H9 (cell line): ENCODE data around the gene YPEL1. TPM values are rescaled to one million over a fixed set of nuclear protein-coding genes. Genes with fewer than 3 reads are reported as not detected.

Experiments
- DNase-seq: peaks from one replicate; pipeline ENCODE4 v3.0.0-alpha.2; 2017
- H2AFZ ChIP-seq: one replicate; pipeline ENCODE4 v1.6.1; 2013; ENCODE audit warnings: mild to moderate bottlenecking, low read length, control low read depth, moderate library complexity
- H2AK5ac ChIP-seq: 2 replicates; pipeline ENCODE4 v1.6.1; 2013; ENCODE audit warnings: low read length, control low read depth, mixed read lengths; ENCODE audit not compliant: insufficient read length
- H2BK120ac ChIP-seq: one replicate; pipeline ENCODE4 v1.6.1; 2013; ENCODE audit warnings: low read depth, mild to moderate bottlenecking, low read length, control low read depth, inconsistent platforms; ENCODE audit not compliant: poor library complexity, severe bottlenecking
- H2BK12ac ChIP-seq: 2 replicates; pipeline ENCODE4 v1.6.1; 2013; ENCODE audit warnings: low read length, control low read depth, mixed read lengths, low read depth; ENCODE audit not compliant: insufficient read length
- H2BK15ac ChIP-seq: 2 replicates; pipeline ENCODE4 v1.6.1; 2013; ENCODE audit warnings: low read depth, low read length, control low read depth
- H2BK20ac ChIP-seq: one replicate; pipeline ENCODE4 v1.6.1; 2013; ENCODE audit warnings: low read depth, mild to moderate bottlenecking, low read length, control low read depth, inconsistent platforms; ENCODE audit not compliant: poor library complexity, severe bottlenecking
- H2BK5ac ChIP-seq: 2 replicates; pipeline ENCODE4 v1.6.1; 2013; ENCODE audit warnings: low read length, control low read depth, mixed read lengths; ENCODE audit not compliant: insufficient read length
- H3K14ac ChIP-seq: 2 replicates; pipeline ENCODE4 v1.6.1; 2013; ENCODE audit warnings: low read length, control low read depth; ENCODE audit not compliant: insufficient read depth
- H3K18ac ChIP-seq: 2 replicates; pipeline ENCODE4 v1.6.1; 2013; ENCODE audit warnings: low read depth, mild to moderate bottlenecking, mixed read lengths, low read length, control low read depth; ENCODE audit not compliant: insufficient read length
- H3K23ac ChIP-seq: 2 replicates; pipeline ENCODE4 v1.6.1; 2013; ENCODE audit warnings: low read length, control low read depth, mixed read lengths, low read depth; ENCODE audit not compliant: insufficient read length
- H3K23me2 ChIP-seq: 2 replicates; pipeline ENCODE4 v1.6.1; 2013; ENCODE audit warnings: low read depth, mild to moderate bottlenecking, mixed read lengths, low read length, control low read depth; ENCODE audit not compliant: insufficient read length, poor library complexity, severe bottlenecking
- H3K27ac ChIP-seq: 2 replicates; pipeline ENCODE4 v1.5.1; 2013; ENCODE audit warnings: low read length, control low read depth, mixed read lengths, low read depth; ENCODE audit not compliant: insufficient read length
- H3K27me3 ChIP-seq: 2 replicates; pipeline ENCODE4 v1.6.1; 2013; ENCODE audit warnings: low read length, control low read depth, inconsistent platforms; ENCODE audit not compliant: insufficient read depth
- H3K4ac ChIP-seq: 2 replicates; pipeline ENCODE4 v1.6.1; 2013; ENCODE audit warnings: low read depth, mild to moderate bottlenecking, control low read depth, inconsistent platforms, low read length, moderate library complexity
- H3K4me1 ChIP-seq: 2 replicates; pipeline ENCODE4 v1.6.1; 2013; ENCODE audit warnings: low read length, control low read depth, inconsistent platforms; ENCODE audit not compliant: insufficient read depth
- H3K4me2 ChIP-seq: 2 replicates; pipeline ENCODE4 v1.6.1; 2013; ENCODE audit warnings: low read length, control low read depth, mixed read lengths; ENCODE audit not compliant: insufficient read length, insufficient read depth
- H3K56ac ChIP-seq: 2 replicates; pipeline ENCODE4 v1.6.1; 2013; ENCODE audit warnings: low read depth, mild to moderate bottlenecking, mixed read lengths, low read length, control low read depth; ENCODE audit not compliant: insufficient read length
- H3K79me1 ChIP-seq: 2 replicates; pipeline ENCODE4 v1.6.1; 2013; ENCODE audit warnings: low read depth, mild to moderate bottlenecking, moderate library complexity, low read length, control low read depth, inconsistent platforms; ENCODE audit not compliant: insufficient read depth, poor library complexity, severe bottlenecking
- H3K79me2 ChIP-seq: 2 replicates; pipeline ENCODE4 v1.6.1; 2013; ENCODE audit warnings: low read length, control low read depth, inconsistent platforms; ENCODE audit not compliant: insufficient read depth
- H3K9ac ChIP-seq: 2 replicates; pipeline ENCODE4 v1.6.1; 2013; ENCODE audit warnings: low read length, control low read depth, mixed read lengths; ENCODE audit not compliant: insufficient read length; ENCODE audit errors: extremely low read depth
- H3K9me3 ChIP-seq: one replicate; pipeline ENCODE4 v1.6.1; 2013; ENCODE audit warnings: low read depth, low read length, inconsistent platforms; ENCODE audit not compliant: control insufficient read depth
- H3T11ph ChIP-seq: one replicate; pipeline ENCODE4 v1.6.1; 2013; ENCODE audit warnings: mild to moderate bottlenecking, low read length, control low read depth, inconsistent platforms
- H4K20me1 ChIP-seq: one replicate; pipeline ENCODE4 v1.6.1; 2013; ENCODE audit not compliant: control insufficient read depth, insufficient read length, insufficient read depth
- H4K5ac ChIP-seq: 2 replicates; pipeline ENCODE4 v1.6.1; 2013; ENCODE audit warnings: low read depth, mild to moderate bottlenecking, mixed read lengths, low read length, control low read depth; ENCODE audit not compliant: insufficient read length
- H4K8ac ChIP-seq: replicated peaks from 2 replicates; pipeline ENCODE4 v1.6.1; 2013; ENCODE audit warnings: low read length, control low read depth, mixed read lengths, low read depth; ENCODE audit not compliant: insufficient read length
- H4K91ac ChIP-seq: 2 replicates; pipeline ENCODE4 v1.6.1; 2013; ENCODE audit warnings: low read depth, mild to moderate bottlenecking, moderate library complexity, mixed read lengths, low read length, control low read depth; ENCODE audit not compliant: insufficient read length
- H3K27ac Mint-ChIP-seq, 3 experiments: 2 replicates in 2 of 3; 3 replicates in 1 of 3; pipeline ENCODE4 v1.8.0; 2020 to 2021; ENCODE audit warnings: mixed read lengths in 3 of 3, mild to moderate bottlenecking in 1 of 3, moderate library complexity in 1 of 3
- H3K27me3 Mint-ChIP-seq: 2 replicates; pipeline ENCODE4 v1.8.0; 2021; ENCODE audit warnings: low read depth, mild to moderate bottlenecking, moderate library complexity, mixed read lengths
- H3K36me3 Mint-ChIP-seq, 3 experiments: 2 replicates in 2 of 3; 3 replicates in 1 of 3; pipeline ENCODE4 v1.8.0; 2020 to 2021; ENCODE audit warnings: low read depth in 3 of 3, mixed read lengths in 3 of 3; ENCODE audit not compliant: insufficient read depth in 1 of 3
- H3K4me1 Mint-ChIP-seq, 2 experiments: 2 replicates each; pipeline ENCODE4 v1.8.0; 2020; ENCODE audit warnings: mixed read lengths in 2 of 2
- H3K4me3 Mint-ChIP-seq, 2 experiments: 2 replicates in 1 of 2; 3 replicates in 1 of 2; pipeline ENCODE4 v1.8.0; 2020 to 2021; ENCODE audit warnings: mild to moderate bottlenecking in 2 of 2, mixed read lengths in 2 of 2, moderate library complexity in 1 of 2
- H3K9me3 Mint-ChIP-seq, 2 experiments: 2 replicates in 1 of 2; 3 replicates in 1 of 2; pipeline ENCODE4 v1.8.0; 2020; ENCODE audit warnings: mild to moderate bottlenecking in 2 of 2, mixed read lengths in 2 of 2, moderate library complexity in 1 of 2
- CTCF ChIP-seq: fragments of 200-600 bp; sonication (generic); conservative IDR thresholded peaks from 3 replicates; pipeline ENCODE4 v1.8.0; 2021; ENCODE audit warnings: antibody characterized with exemption, mild to moderate bottlenecking
- WGBS: extraction: QIAGEN DNeasy Blood & Tissue Kit; methylation state at CpG from one replicate; pipeline ENCODE4 v1.1.7; 2013; ENCODE audit warnings: missing lambda C conversion rate, low lambda C conversion rate, mixed read lengths; ENCODE audit not compliant: insufficient read length; ENCODE audit errors: extremely low coverage; 5-methylcytosine and 5-hydroxymethylcytosine counted together
- total RNA-seq: library from RNA; stranded (reverse); gene quantifications from 2 replicates; pipeline ENCODE4 v1.2.1, GENCODE V29; 2021

The YPEL1 gene
- total RNA-seq, 1 experiment from 2014 or later: 5.4 TPM

- H3K56ac ChIP-seq: no peak overlapping the region
- no peak overlapping the region for H3K27ac Mint-ChIP-seq
- peaks cover 0 to 2% (median 0%) of the 10 kb centered on the region in 3 experiments; a peak in 2 of 7 replicates for H3K36me3 Mint-ChIP-seq
- H3K27ac ChIP-seq: no peak overlapping the region
- H3K27me3 ChIP-seq: no peaks in the 10 kb centered on the region; the same call in 1 of the 2 replicates
- no peak overlapping the region for H3T11ph ChIP-seq
- H2BK15ac ChIP-seq: no peak overlapping the region
- no peak overlapping the region for H4K5ac ChIP-seq
- H2BK20ac ChIP-seq: no peak overlapping the region
- no peak overlapping the region for H3K23ac ChIP-seq
- no peak overlapping the region for H3K18ac ChIP-seq
- H3K27me3 Mint-ChIP-seq: peaks cover 65% of the 10 kb centered on the region
- no peak overlapping the region for H4K8ac ChIP-seq
- H2BK12ac ChIP-seq: no peak overlapping the region
- H3K4me1 Mint-ChIP-seq: peaks cover 16 to 19% of the 10 kb centered on the region in 2 experiments
- no peak overlapping the region for H3K9ac ChIP-seq
- no peaks in the 10 kb centered on the region for H4K20me1 ChIP-seq
- H3K79me2 ChIP-seq: no peaks in the 10 kb centered on the region
- H3K4ac ChIP-seq: no peak overlapping the region
- H2AFZ ChIP-seq: no peak overlapping the region
- H3K9me3 Mint-ChIP-seq: no peaks in the 10 kb centered on the region; a peak in 1 of 5 replicates
- TF ChIP-seq CTCF: no peak
- peaks cover 8% of the 10 kb centered on the region for H3K23me2 ChIP-seq
- H3K4me3 Mint-ChIP-seq: no peak overlapping the region
- H2AK5ac ChIP-seq: no peak overlapping the region
- no peaks in the 10 kb centered on the region for H3K9me3 ChIP-seq
- no peak overlapping the region for H3K4me2 ChIP-seq
- H2BK5ac ChIP-seq: no peak overlapping the region
- H4K91ac ChIP-seq: no peak overlapping the region
- H3K4me1 ChIP-seq: no peaks in the 10 kb centered on the region
- WGBS: no CpG with 5 or more reads among the region's 7 CpGs
- no peak for DNase-seq
- H2BK120ac ChIP-seq: no peak overlapping the region
- H3K14ac ChIP-seq: no peak overlapping the region
- no peaks in the 10 kb centered on the region for H3K79me1 ChIP-seq
Measured at GRCh38 chr22:21738966-21739365, 3.4 kb upstream of the YPEL1 start.
